T-helper 1 cell treated with Interleukin-12 subunit alpha and Interleukin-12 subunit beta and Interleukin-4 antibody, amounts not matched to agents 30 μg/mL and 1 μg/mL, for 36 hours (primary cell): ENCODE measurements around the gene CST9L.

Source experiments
- H3K27ac Mint-ChIP-seq: one replicate; pipeline ENCODE4 v1.8.0; 2021; ENCODE audit warnings: mild to moderate bottlenecking, mixed read lengths
- H3K27me3 Mint-ChIP-seq: one replicate; pipeline ENCODE4 v1.8.0; 2021; ENCODE audit warnings: low read depth, mixed read lengths
- H3K36me3 Mint-ChIP-seq: one replicate; pipeline ENCODE4 v1.8.0; 2021; ENCODE audit warnings: low read depth, mixed read lengths
- H3K4me1 Mint-ChIP-seq: one replicate; pipeline ENCODE4 v1.8.0; 2021; ENCODE audit warnings: low read depth, mixed read lengths
- H3K4me3 Mint-ChIP-seq: one replicate; pipeline ENCODE4 v1.8.0; 2021; ENCODE audit warnings: mild to moderate bottlenecking, moderate library complexity, mixed read lengths
- H3K9me3 Mint-ChIP-seq: one replicate; pipeline ENCODE4 v1.8.0; 2021; ENCODE audit warnings: mixed read lengths

Gene CST9L, protein sequence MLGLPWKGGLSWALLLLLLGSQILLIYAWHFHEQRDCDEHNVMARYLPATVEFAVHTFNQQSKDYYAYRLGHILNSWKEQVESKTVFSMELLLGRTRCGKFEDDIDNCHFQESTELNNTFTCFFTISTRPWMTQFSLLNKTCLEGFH

DNA sequence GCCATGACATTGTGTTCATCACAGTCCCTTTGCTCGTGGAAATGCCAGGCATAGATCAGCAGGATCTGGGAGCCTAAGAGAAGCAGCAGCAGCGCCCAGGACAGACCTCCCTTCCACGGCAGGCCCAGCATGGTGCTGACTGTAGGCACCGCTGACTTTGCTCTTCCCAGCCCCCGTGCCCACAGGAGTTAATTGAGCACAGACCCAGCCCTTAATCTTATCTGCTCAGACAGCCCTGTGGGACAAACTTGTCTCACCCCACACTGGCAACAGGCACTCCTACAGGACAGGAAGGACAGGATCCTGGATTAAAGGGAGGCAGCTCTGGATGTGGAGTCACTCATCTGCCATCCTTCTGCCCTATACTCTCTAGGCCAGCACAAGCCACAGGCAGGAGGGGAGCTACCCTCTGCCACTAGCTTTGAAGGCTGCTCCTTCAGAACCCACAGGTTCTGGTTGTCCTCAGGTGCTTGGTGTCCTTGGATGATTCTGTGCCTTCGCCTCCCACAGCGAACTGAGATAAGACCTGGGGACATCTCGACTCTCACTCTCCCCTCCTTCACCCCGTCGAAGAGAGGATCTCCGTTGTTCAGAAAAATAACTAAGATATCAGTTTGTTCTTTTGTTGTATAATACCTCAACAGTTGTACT is at the start of gene CST9L:
Gene CST9L (minus strand): TSS at position 165 of the 651 bp plus-strand sequence. CDS start 34 bp downstream, at position 131.
- no peaks in the 10 kb centered on the region for H3K9me3 Mint-ChIP-seq

DNA sequence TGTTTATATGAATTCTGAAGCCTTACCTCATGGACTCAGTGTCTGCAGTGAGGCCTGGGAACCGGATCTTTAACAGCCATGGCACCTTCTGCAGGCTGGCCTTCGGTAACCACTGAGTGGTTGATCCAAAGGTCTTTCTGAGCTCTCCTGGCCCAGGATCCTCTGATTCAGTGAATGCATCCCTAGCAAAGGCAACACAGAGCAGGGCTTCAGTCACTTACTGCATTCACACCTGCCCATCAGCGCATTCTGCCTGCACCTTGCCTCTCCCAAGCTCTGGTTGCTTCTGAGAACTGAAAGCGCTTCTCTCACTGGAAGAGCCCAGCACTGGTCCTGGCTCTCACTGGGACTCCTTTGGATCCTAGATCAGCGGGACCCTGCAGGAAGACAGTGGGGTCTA is 45.9 kb upstream of the CST9L start:
- Mint-ChIP-seq H3K27ac (no peak overlapping the region), H3K9me3 (no peaks in the 10 kb centered on the region), H3K4me1 (no peaks in the 10 kb centered on the region), H3K36me3 (no peaks in the 10 kb centered on the region), H3K27me3 (peaks cover 7% of the 10 kb centered on the region), H3K4me3 (no peak overlapping the region)

More for the DNA sequence above, at the start of gene CST9L:
- Mint-ChIP-seq H3K27ac (no peak within 1 kb of the TSS), H3K4me3 (no peak within 1 kb of the TSS), H3K36me3 (no peaks in the 10 kb centered on the region), H3K4me1 (no peaks in the 10 kb centered on the region), H3K27me3 (peaks cover 15% of the 10 kb centered on the region)

DNA sequence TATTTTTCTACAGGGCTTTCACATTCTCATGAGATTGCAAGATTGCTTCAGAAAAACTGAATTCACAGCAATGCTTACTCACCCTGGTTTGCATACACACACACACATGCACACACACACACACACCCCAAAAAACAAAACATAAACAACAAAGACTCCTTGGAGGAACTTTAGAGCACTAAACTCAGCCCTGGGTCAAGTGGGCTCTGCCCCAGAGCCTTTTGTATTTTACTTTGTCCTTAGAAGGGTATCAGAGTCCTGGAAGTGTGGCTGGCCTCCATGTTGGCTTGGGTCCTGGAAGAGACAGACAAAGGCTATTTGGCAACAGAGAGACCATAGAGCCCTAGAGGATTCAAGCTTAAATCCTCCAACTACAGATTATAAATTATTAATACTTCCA is 45.4 kb upstream of the CST9L start:
- H3K4me3 Mint-ChIP-seq = no peak overlapping the region
- H3K36me3 Mint-ChIP-seq = no peaks in the 10 kb centered on the region
- H3K27ac Mint-ChIP-seq = no peak overlapping the region
- H3K4me1 Mint-ChIP-seq = no peaks in the 10 kb centered on the region
- H3K27me3 Mint-ChIP-seq = peaks cover 7% of the 10 kb centered on the region
- H3K9me3 Mint-ChIP-seq = no peaks in the 10 kb centered on the region

DNA sequence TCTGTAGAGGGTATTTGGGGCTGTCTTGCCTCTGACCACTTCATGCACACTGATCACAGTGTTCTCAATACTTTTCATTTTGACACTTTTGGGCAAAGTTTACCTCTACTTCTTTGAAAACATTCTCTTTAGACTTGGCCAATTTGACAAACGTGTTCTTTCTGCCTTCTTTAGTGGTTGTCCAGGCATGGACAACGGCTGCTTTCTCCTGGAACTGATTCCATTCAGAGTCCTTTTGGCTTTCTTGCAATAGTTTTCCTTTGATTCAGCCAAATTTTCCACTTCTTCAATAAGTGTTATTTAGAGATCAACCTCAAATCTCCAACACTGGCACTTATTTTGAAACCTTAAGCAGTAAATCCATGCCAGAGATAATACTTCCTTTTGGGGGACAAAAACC is 44.1 kb upstream of the CST9L start:
- H3K4me1 Mint-ChIP-seq = no peaks in the 10 kb centered on the region
- H3K36me3 Mint-ChIP-seq = no peaks in the 10 kb centered on the region
- no peaks in the 10 kb centered on the region for H3K9me3 Mint-ChIP-seq
- H3K27ac Mint-ChIP-seq = no peak overlapping the region
- peaks cover 5% of the 10 kb centered on the region for H3K27me3 Mint-ChIP-seq
- no peak overlapping the region for H3K4me3 Mint-ChIP-seq

DNA sequence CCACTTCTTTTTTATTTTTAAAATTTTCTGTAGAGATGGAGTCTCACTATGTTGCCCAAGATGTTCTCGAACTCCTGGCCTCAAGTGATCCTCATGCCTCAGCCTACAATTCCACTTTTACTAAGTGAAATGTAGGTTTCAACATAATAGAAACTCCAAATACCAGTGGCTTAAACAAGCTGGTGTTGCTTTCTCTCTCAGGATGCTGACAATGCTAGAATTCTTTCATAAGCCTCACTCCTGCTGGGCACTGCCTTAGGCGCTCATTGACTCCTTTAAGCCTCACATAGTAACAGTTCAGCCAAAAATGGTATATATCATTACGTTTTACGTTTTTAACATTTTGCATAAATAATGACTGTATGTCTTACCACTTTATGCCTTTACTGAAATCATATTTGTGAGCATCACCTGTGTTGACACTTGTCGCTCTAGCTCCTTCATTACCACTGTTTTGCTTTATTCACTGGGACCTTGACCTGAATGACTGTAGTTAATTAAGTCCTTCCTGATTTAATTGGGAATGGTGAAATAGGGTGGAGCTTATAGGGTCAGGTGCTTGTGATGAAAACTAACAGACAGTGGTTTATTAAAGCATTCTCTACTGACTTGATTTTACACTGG is 41.3 kb upstream of the CST9L start:
- H3K4me1 Mint-ChIP-seq = peaks cover 2% of the 10 kb centered on the region
- no peaks in the 10 kb centered on the region for H3K9me3 Mint-ChIP-seq
- H3K36me3 Mint-ChIP-seq = no peaks in the 10 kb centered on the region
- H3K4me3 Mint-ChIP-seq = no peak overlapping the region
- no peak overlapping the region for H3K27ac Mint-ChIP-seq
- H3K27me3 Mint-ChIP-seq = no peaks in the 10 kb centered on the region

DNA sequence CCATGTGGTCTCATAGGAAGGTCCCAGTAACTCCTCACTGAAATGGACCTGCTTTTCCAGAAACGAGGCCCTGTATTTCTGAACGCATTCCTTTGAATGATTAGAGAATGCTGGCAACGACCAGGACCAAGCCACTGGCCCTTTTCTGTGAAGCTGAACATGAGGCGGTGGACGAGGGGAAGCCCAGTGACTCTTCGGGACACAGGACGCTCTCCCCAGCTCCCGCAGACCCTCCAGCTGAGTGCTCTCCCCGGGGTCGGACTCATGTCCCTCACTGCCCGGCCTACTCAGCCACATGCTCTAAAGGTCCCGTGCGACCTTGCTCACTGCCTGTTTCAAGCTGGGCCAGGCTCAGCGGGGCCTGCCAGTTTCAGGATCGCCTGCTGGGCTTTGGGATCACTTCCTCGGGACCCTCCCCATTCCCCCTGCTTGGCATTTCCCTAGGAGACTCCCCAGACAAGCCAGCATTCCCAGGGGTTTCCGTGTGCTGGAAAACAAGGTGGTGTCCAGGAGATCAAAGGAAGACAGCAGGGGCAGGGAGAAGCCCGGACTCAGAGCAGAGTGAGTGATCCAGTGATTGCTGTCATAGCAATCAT is 40.1 kb upstream of the CST9L start:
- H3K27ac Mint-ChIP-seq = no peak overlapping the region
- no peaks in the 10 kb centered on the region for H3K9me3 Mint-ChIP-seq
- peaks cover 2% of the 10 kb centered on the region for H3K4me1 Mint-ChIP-seq
- H3K4me3 Mint-ChIP-seq = no peak overlapping the region
- H3K36me3 Mint-ChIP-seq = no peaks in the 10 kb centered on the region
- H3K27me3 Mint-ChIP-seq = no peaks in the 10 kb centered on the region

DNA sequence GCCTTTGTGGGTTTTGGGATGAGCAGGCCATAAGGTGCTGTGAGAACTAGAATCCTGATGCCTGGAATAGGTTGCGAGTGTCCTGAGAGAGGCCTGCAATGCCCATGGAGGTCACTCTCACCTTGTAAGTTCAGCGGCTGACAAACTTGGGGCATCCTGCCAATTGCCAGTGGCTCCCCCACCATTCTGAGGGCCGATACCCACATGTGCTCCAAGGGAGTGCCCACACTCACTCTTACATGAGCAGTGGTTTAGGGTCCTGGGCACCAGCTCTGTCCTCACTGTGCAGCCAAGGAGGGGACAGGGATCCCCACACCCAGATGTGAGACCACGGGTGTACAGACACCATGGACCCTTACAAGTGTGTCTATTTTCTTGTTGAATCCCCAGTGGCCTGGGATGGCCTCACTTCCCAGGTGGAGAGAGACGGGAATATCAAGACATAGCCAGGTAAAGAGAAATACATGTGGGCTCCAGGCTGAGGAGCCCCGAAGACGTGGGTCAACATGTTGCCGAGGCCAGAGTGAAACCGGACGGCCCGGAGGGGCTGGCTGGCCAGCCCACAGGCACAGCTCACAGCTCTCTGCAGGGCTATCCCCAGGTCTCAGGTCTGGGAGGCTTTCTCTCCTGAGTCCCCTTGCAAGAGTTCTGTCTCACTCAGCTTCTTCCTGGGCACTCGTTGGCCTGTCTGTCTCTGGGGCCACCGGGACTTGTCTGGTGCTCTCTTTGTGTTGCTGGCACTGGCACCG is 39.4 kb upstream of the CST9L start:
- Mint-ChIP-seq H3K9me3 (no peaks in the 10 kb centered on the region), H3K4me1 (peaks cover 2% of the 10 kb centered on the region), H3K27me3 (no peaks in the 10 kb centered on the region), H3K36me3 (no peaks in the 10 kb centered on the region), H3K4me3 (no peak overlapping the region), H3K27ac (no peak overlapping the region)

DNA sequence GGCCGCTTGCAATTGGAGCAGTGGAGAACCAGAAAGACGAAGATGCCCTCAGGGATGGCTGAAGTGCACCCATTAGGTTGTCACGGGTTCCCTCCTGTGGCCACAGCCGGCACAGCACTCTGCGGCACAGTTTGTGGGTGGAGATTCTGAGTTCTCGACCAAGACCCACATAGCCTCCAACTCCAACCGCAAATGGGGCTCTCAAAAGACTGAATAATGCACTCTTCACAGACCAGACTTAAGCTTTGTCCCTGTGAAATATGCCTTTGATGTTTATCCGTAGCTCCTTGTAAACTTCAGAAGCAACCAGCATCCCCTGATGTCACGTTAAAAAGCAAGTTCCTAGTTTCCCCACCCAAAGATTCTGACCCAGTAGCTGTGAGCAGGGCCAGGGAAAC is 38.4 kb upstream of the CST9L start:
- H3K4me1 Mint-ChIP-seq = peaks cover 2% of the 10 kb centered on the region
- H3K9me3 Mint-ChIP-seq = no peaks in the 10 kb centered on the region
- no peak overlapping the region for H3K4me3 Mint-ChIP-seq
- H3K36me3 Mint-ChIP-seq = no peaks in the 10 kb centered on the region
- no peaks in the 10 kb centered on the region for H3K27me3 Mint-ChIP-seq
- H3K27ac Mint-ChIP-seq = no peak overlapping the region

DNA sequence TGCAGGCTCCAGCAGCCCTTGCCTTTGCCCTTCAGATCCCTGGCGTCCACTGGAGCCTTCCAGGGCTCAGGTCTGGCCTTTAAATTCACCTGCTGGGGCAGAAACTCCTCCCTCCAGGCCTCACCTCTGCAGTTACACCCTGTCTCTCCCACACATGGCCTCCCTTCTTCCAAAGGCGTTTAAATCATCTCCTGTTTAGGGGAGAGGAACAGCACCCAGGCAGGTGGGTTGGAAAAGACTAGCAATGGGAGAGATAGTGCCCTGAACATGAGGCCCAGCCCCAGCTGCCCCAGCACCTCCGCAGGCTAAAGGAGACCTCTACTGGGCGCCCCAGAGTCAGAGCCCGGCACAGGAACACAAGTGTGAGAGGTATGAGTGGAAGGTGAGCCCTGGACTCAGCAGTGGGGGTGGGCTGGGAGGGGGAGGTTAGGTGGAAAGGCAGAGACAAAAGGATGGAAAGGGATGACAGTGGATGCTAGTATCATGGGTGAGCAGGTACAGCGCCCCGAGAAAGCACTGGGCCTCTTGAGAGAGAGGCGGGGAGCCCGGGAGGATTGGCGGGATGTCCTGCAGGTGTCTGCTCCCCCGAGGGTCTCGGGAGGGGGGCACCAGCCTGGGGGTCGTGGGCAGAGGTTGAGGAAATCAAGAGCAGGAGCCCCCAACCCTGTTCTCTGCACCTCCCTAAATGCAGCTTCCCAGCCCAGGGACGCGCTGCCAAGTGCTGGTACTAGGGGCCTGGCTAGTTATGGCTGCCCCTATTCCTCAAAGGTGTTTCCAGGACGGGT is 37.8 kb upstream of the CST9L start, which contains the start of gene CST9:
Gene CST9 (minus strand): TSS at position 51 of the 785 bp plus-strand sequence. CDS start 53 bp downstream, outside the sequence.
- Mint-ChIP-seq H3K36me3 (no peaks in the 10 kb centered on the region), H3K9me3 (no peaks in the 10 kb centered on the region), H3K27me3 (no peaks in the 10 kb centered on the region), H3K4me3 (no peak within 1 kb of the TSS), H3K27ac (no peak within 1 kb of the TSS), H3K4me1 (peaks cover 2% of the 10 kb centered on the region)

DNA sequence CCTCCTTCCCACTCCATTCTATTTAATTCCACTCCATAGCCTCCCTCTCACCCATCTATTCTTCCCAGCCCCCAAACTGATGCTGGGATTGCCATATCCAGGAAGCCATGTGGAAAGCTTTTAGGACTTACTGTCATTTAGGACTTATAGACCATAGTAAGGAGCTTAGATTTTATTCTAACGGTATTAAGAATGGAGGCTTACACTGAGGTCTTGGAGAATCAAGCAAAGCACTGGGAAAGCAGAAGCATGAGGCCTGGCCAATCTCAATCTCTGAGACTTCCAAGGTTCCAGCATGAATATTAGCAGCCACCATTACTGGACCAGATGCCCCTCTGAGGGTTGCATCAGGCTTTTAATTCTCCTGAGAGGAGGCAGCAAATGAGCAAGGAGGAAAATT is 36.0 kb upstream of the CST9L start:
- no peaks in the 10 kb centered on the region for H3K27me3 Mint-ChIP-seq
- no peaks in the 10 kb centered on the region for H3K9me3 Mint-ChIP-seq
- H3K4me3 Mint-ChIP-seq = no peak overlapping the region
- no peak overlapping the region for H3K27ac Mint-ChIP-seq
- H3K4me1 Mint-ChIP-seq = peaks cover 2% of the 10 kb centered on the region
- H3K36me3 Mint-ChIP-seq = no peaks in the 10 kb centered on the region

DNA sequence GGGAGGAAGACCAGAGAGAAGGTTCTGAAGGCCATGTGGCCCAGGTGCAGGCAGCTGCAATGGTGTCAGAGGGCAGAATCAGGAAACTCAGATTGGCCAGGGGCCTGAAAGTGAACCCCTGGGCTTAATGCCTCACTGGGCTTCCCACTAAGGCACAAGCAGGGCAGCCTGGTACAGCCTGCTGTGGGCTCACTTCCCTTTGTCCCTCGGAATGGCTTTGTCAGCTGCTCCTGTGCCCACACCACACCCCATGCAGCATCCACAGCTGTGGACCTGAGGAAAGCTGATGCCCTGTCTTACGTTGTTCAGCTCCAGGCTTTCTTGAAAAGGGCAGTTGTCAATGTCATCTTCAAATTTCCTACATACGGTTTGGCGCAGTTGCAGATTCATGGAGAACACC is 35.0 kb upstream of the CST9L start:
- Mint-ChIP-seq H3K27ac (no peak overlapping the region), H3K27me3 (no peaks in the 10 kb centered on the region), H3K36me3 (no peaks in the 10 kb centered on the region), H3K4me3 (no peak overlapping the region), H3K9me3 (no peaks in the 10 kb centered on the region), H3K4me1 (peaks cover 2% of the 10 kb centered on the region)

DNA sequence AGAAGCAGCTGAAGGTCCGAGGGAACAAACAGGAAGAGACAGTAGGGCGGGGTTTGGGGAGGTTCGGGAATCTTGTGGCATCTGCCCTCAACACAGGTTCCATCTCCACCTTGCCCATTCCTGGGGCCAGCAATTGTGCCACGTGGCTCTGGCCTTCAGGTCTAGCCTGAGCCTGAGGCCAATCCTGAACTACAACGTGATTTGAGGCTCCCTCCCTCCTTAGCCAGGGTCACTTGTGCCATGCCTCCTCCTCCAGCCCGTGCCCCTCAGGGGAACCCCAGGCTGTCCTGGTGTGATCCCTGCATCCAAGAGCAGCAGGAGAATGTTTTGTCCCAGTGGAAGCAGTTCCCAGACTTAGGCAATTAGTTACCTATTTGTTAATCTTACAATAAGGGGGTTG is 34.4 kb upstream of the CST9L start:
- no peaks in the 10 kb centered on the region for H3K9me3 Mint-ChIP-seq

DNA sequence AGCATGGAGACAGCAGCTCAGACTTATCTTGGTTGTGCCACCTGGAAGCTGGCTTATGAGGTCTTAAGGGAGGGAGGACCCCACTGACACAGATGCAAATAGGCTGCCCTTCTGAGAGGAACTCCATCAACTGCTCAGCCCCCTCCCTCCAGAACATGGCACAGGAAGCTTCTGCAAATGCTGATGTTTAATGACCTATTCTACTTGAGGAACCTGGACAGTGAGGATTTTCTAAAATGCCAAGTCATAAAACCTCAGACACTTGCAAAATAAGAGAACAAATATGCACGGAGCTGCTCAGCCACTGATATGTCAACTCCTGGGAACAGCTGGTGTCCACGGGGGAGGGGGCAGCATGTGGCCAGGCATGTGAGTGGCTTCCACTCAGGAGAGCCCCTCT is 34.0 kb upstream of the CST9L start:
- Mint-ChIP-seq H3K27ac (no peak overlapping the region), H3K4me3 (no peak overlapping the region), H3K36me3 (no peaks in the 10 kb centered on the region), H3K4me1 (peaks cover 2% of the 10 kb centered on the region), H3K9me3 (no peaks in the 10 kb centered on the region), H3K27me3 (no peaks in the 10 kb centered on the region)

More for the DNA sequence above, 34.4 kb upstream of the CST9L start:
- Mint-ChIP-seq H3K27me3 (no peaks in the 10 kb centered on the region), H3K4me3 (no peak overlapping the region), H3K27ac (no peak overlapping the region), H3K36me3 (no peaks in the 10 kb centered on the region), H3K4me1 (peaks cover 2% of the 10 kb centered on the region)

DNA sequence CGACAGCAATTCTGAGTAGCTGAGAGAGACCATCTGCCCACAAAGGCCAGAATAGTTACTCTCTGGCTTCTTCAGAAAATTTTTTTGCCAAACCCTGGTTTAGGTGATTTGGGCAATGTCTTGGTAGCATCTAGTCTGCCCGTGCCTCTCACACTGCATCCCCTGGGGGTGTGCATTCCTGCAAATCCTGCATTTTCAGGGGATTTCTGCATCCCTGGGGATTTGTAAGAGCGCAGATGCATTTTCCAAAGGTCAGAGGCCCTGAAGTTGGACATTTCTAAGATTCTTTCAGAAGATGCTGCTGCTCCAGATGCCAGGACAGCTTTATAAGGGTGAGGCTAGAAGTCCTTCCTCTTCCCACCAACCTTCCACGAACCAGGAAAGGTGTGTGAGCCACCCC is 33.4 kb upstream of the CST9L start:
- Mint-ChIP-seq H3K9me3 (no peaks in the 10 kb centered on the region), H3K27me3 (no peaks in the 10 kb centered on the region), H3K27ac (no peak overlapping the region), H3K36me3 (no peaks in the 10 kb centered on the region), H3K4me1 (peaks cover 1% of the 10 kb centered on the region), H3K4me3 (no peak overlapping the region)
